IMR-90 (cell line): ENCODE results near the gene TMEM253. TPM values are rescaled to one million over a fixed set of nuclear protein-coding genes. Genes with fewer than 3 reads are reported as not detected.

ENCODE experiments used
- ATAC-seq: fragments of 200-7000 bp; cut with Tn5 transposase; 2 replicates; pipeline ENCODE4 v1.9.1; 2020; ENCODE audit warnings: low read depth, mild to moderate bottlenecking, moderate library complexity
- BruUV-seq: library from RNA; stranded (reverse); fragments of 400-500 nt; replicated peaks from 2 replicates; lab custom pipeline; 2021; lab: Mats Ljungman, UMichigan
- CTCF ChIA-PET: fragments of 300-600 bp; formaldehyde crosslinking; extraction: SDS; loops from one replicate; lab custom pipeline; 2021; ENCODE audit warnings: antibody characterized with exemption; lab: Yijun Ruan, JAX
- POLR2A ChIA-PET: fragments of 300-600 bp; sonication (Branson Sonifier 250); formaldehyde crosslinking; loops from one replicate; lab custom pipeline; 2022; ENCODE audit warnings: antibody characterized with exemption; ENCODE audit not compliant: unreplicated experiment; lab: Charles Lee
- DNase-seq: peaks from one replicate; pipeline ENCODE4 v3.0.0; 2013
- H2AFZ ChIP-seq: replicated peaks from 2 replicates; pipeline ENCODE3; 2013; ENCODE audit warnings: low read length, mild to moderate bottlenecking; ENCODE audit not compliant: poor library complexity
- H2AK5ac ChIP-seq: 2 replicates; pipeline ENCODE4 v1.6.1; 2013; ENCODE audit warnings: low read depth, low read length, inconsistent platforms
- H2AK9ac ChIP-seq: replicated peaks from 2 replicates; pipeline ENCODE3; 2013; ENCODE audit warnings: mild to moderate bottlenecking, low read depth, low read length, moderate library complexity; ENCODE audit not compliant: poor library complexity
- H2BK120ac ChIP-seq: 2 replicates; pipeline ENCODE4 v1.6.1; 2013; ENCODE audit warnings: low read depth, low read length, inconsistent platforms
- H2BK15ac ChIP-seq: 3 replicates; pipeline ENCODE4 v1.6.1; 2013; ENCODE audit warnings: low read depth, low read length, inconsistent platforms
- H2BK20ac ChIP-seq: 2 replicates; pipeline ENCODE4 v1.6.1; 2013; ENCODE audit warnings: low read depth, mild to moderate bottlenecking, inconsistent platforms, low read length, moderate library complexity
- H2BK5ac ChIP-seq: 2 replicates; pipeline ENCODE4 v1.6.1; 2013; ENCODE audit warnings: mild to moderate bottlenecking, low read depth, low read length, inconsistent platforms; ENCODE audit not compliant: poor library complexity, severe bottlenecking
- H3K14ac ChIP-seq: replicated peaks from 2 replicates; pipeline ENCODE4 v1.6.1; 2013; ENCODE audit warnings: low read depth, low read length, inconsistent platforms
- H3K18ac ChIP-seq: 2 replicates; pipeline ENCODE4 v1.6.1; 2013; ENCODE audit warnings: low read depth, low read length, control low read depth
- H3K23ac ChIP-seq: 2 replicates; pipeline ENCODE4 v1.6.1; 2013; ENCODE audit warnings: low read depth, low read length, inconsistent platforms
- H3K27ac ChIP-seq: 2 replicates; pipeline ENCODE4 v1.5.1; 2013; ENCODE audit warnings: mild to moderate bottlenecking, control low read depth, low read length; ENCODE audit not compliant: insufficient read depth
- H3K27me3 ChIP-seq: 2 replicates; pipeline ENCODE4 v1.6.1; 2013; ENCODE audit warnings: low read length; ENCODE audit not compliant: control insufficient read depth, insufficient read depth
- H3K36me3 ChIP-seq: 2 replicates; pipeline ENCODE4 v1.6.1; 2013; ENCODE audit warnings: low read length, mixed read lengths; ENCODE audit not compliant: control insufficient read depth, insufficient read depth
- H3K4ac ChIP-seq: 2 replicates; pipeline ENCODE4 v1.6.1; 2013; ENCODE audit warnings: low read depth, low read length, inconsistent platforms
- H3K4me1 ChIP-seq: 2 replicates; pipeline ENCODE4 v1.6.1; 2013; ENCODE audit warnings: low read length, mixed read lengths; ENCODE audit not compliant: control insufficient read depth, insufficient read depth
- H3K4me2 ChIP-seq: 2 replicates; pipeline ENCODE4 v1.6.1; 2013; ENCODE audit warnings: low read depth, mild to moderate bottlenecking, control low read depth, low read length, moderate library complexity
- H3K4me3 ChIP-seq: 2 replicates; pipeline ENCODE4 v1.5.1; 2013; ENCODE audit warnings: low read depth, mild to moderate bottlenecking, control low read depth, low read length, moderate library complexity; ENCODE audit not compliant: insufficient read depth
- H3K56ac ChIP-seq: 2 replicates; pipeline ENCODE4 v1.6.1; 2013; ENCODE audit warnings: low read length, inconsistent platforms; ENCODE audit not compliant: insufficient read depth; ENCODE audit errors: extremely low read depth
- H3K79me1 ChIP-seq, 2 experiments: 2 replicates each; pipeline ENCODE4 v1.6.1; 2013; ENCODE audit warnings: low read length in 2 of 2, inconsistent platforms in 1 of 2, low read depth in 1 of 2
- H3K9ac ChIP-seq: 2 replicates; pipeline ENCODE4 v1.6.1; 2013; ENCODE audit warnings: low read depth, low read length, control low read depth
- H3K9me1 ChIP-seq: 2 replicates; pipeline ENCODE4 v1.6.1; 2013; ENCODE audit warnings: low read length, inconsistent platforms; ENCODE audit not compliant: insufficient read depth
- H3K9me3 ChIP-seq: 2 replicates; pipeline ENCODE4 v1.6.1; 2013; ENCODE audit warnings: low read length; ENCODE audit not compliant: control insufficient read depth, insufficient read depth
- H4K20me1 ChIP-seq: 2 replicates; pipeline ENCODE4 v1.6.1; 2013; ENCODE audit warnings: low read length, inconsistent platforms; ENCODE audit not compliant: insufficient read depth
- H4K5ac ChIP-seq: 2 replicates; pipeline ENCODE4 v1.6.1; 2013; ENCODE audit warnings: mild to moderate bottlenecking, low read depth, low read length, control low read depth
- H4K8ac ChIP-seq, 2 experiments: 2 replicates each; pipeline ENCODE4 v1.6.1; 2013; ENCODE audit warnings: low read depth in 2 of 2, low read length in 2 of 2, control low read depth in 1 of 2, inconsistent platforms in 1 of 2
- H4K91ac ChIP-seq: 2 replicates; pipeline ENCODE4 v1.6.1; 2013; ENCODE audit warnings: low read depth, low read length, inconsistent platforms; ENCODE audit not compliant: insufficient read depth
- BHLHE40 ChIP-seq: fragments of 150-350 bp; IDR thresholded peaks from 2 replicates; pipeline ENCODE4 v1.6.1; 2016; ENCODE audit warnings: mild to moderate bottlenecking, low read depth, low read length
- CEBPB ChIP-seq: IDR thresholded peaks from 2 replicates; pipeline ENCODE4 v1.6.1; 2012; ENCODE audit warnings: low read depth, low read length, improper control_type of control experiment
- CTCF ChIP-seq: conservative IDR thresholded peaks from 2 replicates; pipeline ENCODE4 v1.5.1; 2012; ENCODE audit warnings: mild to moderate bottlenecking, low read depth, low read length, improper control_type of control experiment
- FOS ChIP-seq: fragments of 150-350 bp; IDR thresholded peaks from 2 replicates; pipeline ENCODE4 v1.6.1; 2016; ENCODE audit warnings: low read depth, low read length
- MAFK ChIP-seq: IDR thresholded peaks from 2 replicates; pipeline ENCODE4 v1.6.1; 2012; ENCODE audit warnings: low read depth, low read length, improper control_type of control experiment
- POLR2A ChIP-seq: IDR thresholded peaks from 2 replicates; pipeline ENCODE4 v1.6.1; 2012; ENCODE audit warnings: mild to moderate bottlenecking, low read depth, low read length
- RAD21 ChIP-seq: IDR thresholded peaks from 2 replicates; pipeline ENCODE4 v1.6.1; 2012; ENCODE audit warnings: low read length, improper control_type of control experiment
- RFX5 ChIP-seq: IDR thresholded peaks from 2 replicates; pipeline ENCODE4 v1.8.0; 2012; ENCODE audit warnings: low read depth, mild to moderate bottlenecking, low read length, moderate library complexity
- WGBS, 2 experiments: methylation state at CpG; one replicate each; pipeline versions ENCODE4 v1.1.5 to v1.1.7; 2013; ENCODE audit warnings: missing lambda C conversion rate in 2 of 2; ENCODE audit not compliant: insufficient read length in 1 of 2; ENCODE audit errors: extremely low coverage in 2 of 2; 5-methylcytosine and 5-hydroxymethylcytosine counted together
- dilution Hi-C: fragments of 300-500 bp; cut with HindIII; formaldehyde crosslinking; loops from one replicate; pipeline ENCODE4 v1.14.3; 2018; ENCODE audit warnings: low sequenced_read_pairs; ENCODE audit not compliant: unreplicated experiment
- in situ Hi-C: fragments of 300-500 bp; cut with MboI; formaldehyde crosslinking; loops from 3 replicates; pipeline ENCODE4 v1.14.3; 2019; ENCODE audit warnings: low sequenced_read_pairs, inconsistent platforms, mixed read lengths
- intact Hi-C: fragments of 100-400 bp; cut with micrococcal nuclease; formaldehyde crosslinking; loops from 2 replicates; pipeline ENCODE4 v1.10.0; 2022
- polyA plus RNA-seq, 3 experiments: library from polyadenylated mRNA; depleted of rRNA; stranded (reverse); fragments of >200 nt; gene quantifications; 2 replicates each; pipeline ENCODE4 v1.2.3, GENCODE V29; 2012; ENCODE audit warnings: low replicate concordance in 1 of 3
- total RNA-seq: library from RNA; depleted of rRNA; stranded (reverse); fragments of >200 nt; gene quantifications from 2 replicates; pipeline ENCODE4 v1.2.3, GENCODE V29; 2012

TMEM253 gene
- total and polyA plus RNA-seq, 2 of the 4 experiments (the other 2 are of a cell fraction): 0.07 TPM; not detected in 1

- H3K9ac ChIP-seq: peak overlapping the region; percentile 66
- CTCF ChIA-PET: interaction anchor here (1.0 to 2.8 kb wide), 6 partner anchors 11 to 57 kb away, joined by 3 to 18 read pairs (median 4); no protein-coding TSS in a partner anchor
- H4K8ac ChIP-seq: peak overlapping the region in 1 of 2 experiments; percentile 58; a peak in 3 of 4 replicates
- peak overlapping the region; percentile 28; the same call in 1 of the 2 replicates for H4K5ac ChIP-seq
- no peak overlapping the region for H2AFZ ChIP-seq
- H3K4me3 ChIP-seq: peak overlapping the region; percentile 46
- POLR2A ChIA-PET: interaction anchor here (0.6 to 1.0 kb wide), 3 partner anchors 12 to 29 kb away, joined by 3 to 8 read pairs (median 5); partner anchors contain the start of gene TMEM253
- no TSS peak for BruUV-seq
- ATAC-seq (peak; percentile 33), DNase-seq (peak; percentile 81)
- peak overlapping the region; percentile 77 for H3K14ac ChIP-seq
- no peaks in the 10 kb centered on the region for H3K27me3 ChIP-seq
- in situ Hi-C loops: no loop called here
- H3K56ac ChIP-seq: peak overlapping the region; percentile 81
- H3K36me3 ChIP-seq: peaks cover 39% of the 10 kb centered on the region
- 0 out of 2 replicates have a peak overlapping the region, but pooled peaks have one; percentile 63 for H2AK5ac ChIP-seq
- intact Hi-C loops: no loop called here
- WGBS, 2 experiments: no CpG with 5 or more reads among the region's 4 CpGs
- H3K4ac ChIP-seq: peak overlapping the region; percentile 81
- H3K23ac ChIP-seq: peak overlapping the region; percentile 82
- peaks cover 10% of the 10 kb centered on the region for H4K20me1 ChIP-seq
- no peak overlapping the region for H2AK9ac ChIP-seq
- peak overlapping the region; percentile 96; the same call in 1 of the 2 replicates for H3K27ac ChIP-seq
- peak overlapping the region; percentile 93 for H3K4me2 ChIP-seq
- peaks cover 10% of the 10 kb centered on the region for H3K9me1 ChIP-seq
- 0 out of 3 replicates have a peak overlapping the region, but pooled peaks have one; percentile 40 for H2BK15ac ChIP-seq
- H3K79me1 ChIP-seq: peaks cover 23 to 61% of the 10 kb centered on the region in 2 experiments
- dilution Hi-C loops: no loop called here
- peaks cover 22% of the 10 kb centered on the region for H3K4me1 ChIP-seq
- TF ChIP-seq CTCF: peak; percentile 31; the same call in 1 of the 2 replicates
- no peak; the same call in 1 of the 2 replicates for TF ChIP-seq RAD21
- no peak for TF ChIP-seq RFX5
- peak; percentile 42; the same call in 1 of the 2 replicates for TF ChIP-seq FOS
- TF ChIP-seq MAFK: no peak
- peak; percentile 80 for TF ChIP-seq CEBPB
- no peak; the same call in 1 of the 2 replicates for TF ChIP-seq POLR2A
- TF ChIP-seq BHLHE40: no peak
- H2BK120ac ChIP-seq: peak overlapping the region; percentile 70
- peak overlapping the region; percentile 97 for H2BK5ac ChIP-seq
- H3K9me3 ChIP-seq: no peaks in the 10 kb centered on the region
- peak overlapping the region; percentile 2; the same call in 1 of the 2 replicates for H2BK20ac ChIP-seq
- H3K18ac ChIP-seq: peak overlapping the region; percentile 22; the same call in 1 of the 2 replicates
- peak overlapping the region; percentile 53; the same call in 1 of the 2 replicates for H4K91ac ChIP-seq
These were observed 28.8 kb upstream of the TMEM253 start for GRCh38 chr14:21072031-21072473.
